ENCODE data around the gene YIF1B.

- TF ChIP-seq OSR1 (CRISPR knock-in tag; IDR thresholded peaks at IDR 0.05) (no peak), TCF4 (CRISPR knock-in tag; IDR thresholded peaks at IDR 0.05; ENCODE audit: borderline replicate concordance) (no peak), BACH2 (CRISPR knock-in tag; IDR thresholded peaks at IDR 0.05; ENCODE audit: borderline replicate concordance) (no peak)
These were observed 8.7 kb upstream of the YIF1B start for GRCh38 chr19:38324431-38324830.
